Common myeloid progenitor, CD34-positive (primary cell): ENCODE results near the gene LRRC23.
A peak's percentile ranks its signal among the peaks of the same experiment; 100 is the strongest.

Source experiments
- CTCF ChIA-PET: fragments of 350-600 bp; sonication (Branson Sonifier 250); formaldehyde crosslinking; loops from one replicate; lab custom pipeline; 2021; ENCODE audit warnings: antibody characterized with exemption; lab: Charles Lee
- POLR2A ChIA-PET: fragments of 350-600 bp; sonication (Branson Sonifier 250); formaldehyde crosslinking; loops from one replicate; lab custom pipeline; 2021; ENCODE audit warnings: antibody characterized with exemption; lab: Charles Lee
- DNase-seq, 3 donors: peaks; one replicate each; pipeline versions ENCODE4 v3.0.0 to v3.0.0-alpha.2; 2013
- H3K27ac ChIP-seq, 2 experiments: 1 replicate in 1 of 2; 2 replicates in 1 of 2; pipeline ENCODE4 v1.7.0; 2013; ENCODE audit warnings: inconsistent platforms in 2 of 2, low read length in 2 of 2, mild to moderate bottlenecking in 2 of 2, low read depth in 1 of 2, moderate library complexity in 1 of 2; ENCODE audit not compliant: severe bottlenecking in 2 of 2, insufficient read depth in 1 of 2, poor library complexity in 1 of 2
- H3K27me3 ChIP-seq, 5 experiments: replicated peaks in 2 of 5; 1 replicate in 3 of 5; 2 replicates in 2 of 5; pipeline versions ENCODE4 v1.6.1 to v1.7.0; 2013; ENCODE audit warnings: low read length in 4 of 5, mild to moderate bottlenecking in 2 of 5, moderate library complexity in 2 of 5, inconsistent platforms in 1 of 5; ENCODE audit not compliant: insufficient read depth in 5 of 5, control insufficient read depth in 4 of 5
- H3K36me3 ChIP-seq, 4 experiments: 1 replicate in 2 of 4; 2 replicates in 2 of 4; pipeline versions ENCODE4 v1.6.1 to v1.7.0; 2013; ENCODE audit warnings: low read length in 3 of 4, control low read depth in 1 of 4, mild to moderate bottlenecking in 1 of 4; ENCODE audit not compliant: control insufficient read depth in 4 of 4, insufficient read depth in 4 of 4
- H3K4me1 ChIP-seq, 4 experiments: 1 replicate in 3 of 4; 2 replicates in 1 of 4; pipeline versions ENCODE4 v1.6.1 to v1.7.1; 2013; ENCODE audit warnings: low read length in 3 of 4, mild to moderate bottlenecking in 3 of 4, control low read depth in 1 of 4, inconsistent platforms in 1 of 4, moderate library complexity in 1 of 4; ENCODE audit not compliant: control insufficient read depth in 4 of 4, insufficient read depth in 4 of 4; ENCODE audit errors: control extremely low read depth in 1 of 4
- H3K4me3 ChIP-seq, 7 experiments: 1 replicate in 4 of 7; 2 replicates in 3 of 7; pipeline versions ENCODE4 v1.5.1 to v1.7.0; 2013; ENCODE audit warnings: mild to moderate bottlenecking in 7 of 7, low read length in 6 of 7, moderate library complexity in 6 of 7, inconsistent platforms in 2 of 7, low read depth in 2 of 7, control low read depth in 1 of 7; ENCODE audit not compliant: insufficient read depth in 4 of 7, control insufficient read depth in 1 of 7; ENCODE audit errors: extremely low read depth in 1 of 7
- H3K9me3 ChIP-seq, 5 experiments: 1 replicate in 4 of 5; 2 replicates in 1 of 5; pipeline versions ENCODE4 v1.6.1 to v1.7.1; 2013; ENCODE audit warnings: low read length in 4 of 5, mild to moderate bottlenecking in 2 of 5, inconsistent platforms in 1 of 5, low read depth in 1 of 5, moderate library complexity in 1 of 5; ENCODE audit not compliant: control insufficient read depth in 4 of 5, insufficient read depth in 2 of 5; ENCODE audit errors: control extremely low read depth in 1 of 5
- WGBS: methylation state at CpG from one replicate; pipeline ENCODE4 v1.1.5; 2013; ENCODE audit not compliant: insufficient coverage; 5-methylcytosine and 5-hydroxymethylcytosine counted together

Gene LRRC23

GRCh38 chr12:6961695-6962284 lies 57.2 kb downstream of the LRRC23 start:
- ChIA-PET CTCF (interaction anchor here (0.6 to 13.5 kb wide), 10 partner anchors 7 to 149 kb away, joined by 3 to 441 read pairs (median 5); partner anchors contain the start of genes C12orf57, PTPN6, RNU7-1 and SPSB2), POLR2A (interaction anchor here (0.8 to 2.8 kb wide), 5 partner anchors 9 to 24 kb away, joined by 3 to 42 read pairs (median 4); partner anchors contain the start of genes C12orf57, EMG1, PTPN6 and RNU7-1)
- H3K4me3 ChIP-seq, result peak overlapping the region in 4 of 7 experiments; percentile 29 to 54 (median 41)
- DNase-seq, result peak in 2 of 3 donors; percentile 86 to 89
- H3K9me3 ChIP-seq, result no peaks in the 10 kb centered on the region
- WGBS, result 17% methylated on average over 9 of the region's 16 CpGs
- H3K27ac ChIP-seq, result peak overlapping the region; percentile 40 to 73
- no peaks in the 10 kb centered on the region for H3K27me3 ChIP-seq
- peaks cover 17 to 69% (median 38%) of the 10 kb centered on the region in 4 experiments for H3K36me3 ChIP-seq
- peaks cover 9 to 82% (median 73%) of the 10 kb centered on the region in 4 experiments for H3K4me1 ChIP-seq

- Histone ChIP-seq H3K36me3 (peaks cover 14 to 69% (median 37%) of the 10 kb centered on the region in 4 experiments), H3K4me1 (peaks cover 5 to 75% (median 66%) of the 10 kb centered on the region in 4 experiments), H3K4me3 (peak overlapping the region in 4 of 7 experiments; percentile 29 to 54 (median 41)), H3K27ac (peak overlapping the region; percentile 40 to 73), H3K9me3 (no peaks in the 10 kb centered on the region), H3K27me3 (no peaks in the 10 kb centered on the region)
- CTCF ChIA-PET, result interaction anchor here (0.6 to 13.5 kb wide), 9 partner anchors 8 to 148 kb away, joined by 3 to 441 read pairs (median 6); partner anchors contain the start of genes C12orf57, PTPN6, RNU7-1 and SPSB2
- no peak for DNase-seq
- POLR2A ChIA-PET, result interaction anchor here (0.8 to 2.8 kb wide), 5 partner anchors 9 to 24 kb away, joined by 3 to 42 read pairs (median 4); partner anchors contain the start of genes C12orf57, EMG1, PTPN6 and RNU7-1
- WGBS, result 66% methylated on average over 22 of the region's 25 CpGs
These were observed 57.8 kb downstream of the LRRC23 start for GRCh38 chr12:6962285-6963015.

DNA sequence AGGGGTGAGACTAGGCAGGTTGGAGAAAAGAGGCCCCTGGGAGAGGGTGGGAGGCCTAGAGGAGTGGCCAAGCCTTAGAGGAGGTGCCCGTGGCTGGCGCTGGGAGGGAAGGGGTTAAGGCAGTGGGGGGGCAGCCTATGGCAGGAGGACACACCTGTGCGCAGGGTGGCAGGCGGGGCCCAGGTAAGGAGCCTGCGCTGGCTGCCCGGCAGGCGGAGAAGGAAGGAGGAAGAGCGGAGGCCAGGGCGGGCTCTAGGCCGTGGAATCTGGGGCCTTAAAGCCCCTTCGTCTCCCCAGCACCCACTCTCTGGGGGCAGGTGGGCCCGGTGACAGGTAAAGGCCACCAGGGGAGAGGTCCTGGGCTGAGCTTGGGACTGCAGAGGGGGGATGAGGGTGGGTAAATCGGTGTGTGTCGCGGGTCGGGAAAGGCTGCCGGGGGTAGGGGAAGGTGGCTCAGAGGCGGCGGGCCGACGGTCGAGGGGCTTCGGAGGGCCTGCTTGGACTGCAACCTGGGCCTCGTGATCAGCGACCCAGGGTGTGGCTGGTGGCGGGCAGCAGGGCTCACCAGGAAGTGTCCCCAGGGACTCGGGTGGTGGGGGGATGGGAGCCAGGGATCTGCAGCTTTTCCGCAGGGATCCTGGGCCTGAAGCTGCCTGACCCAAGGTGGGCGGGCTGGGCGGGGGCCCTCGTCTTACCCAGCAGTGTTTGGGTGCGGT lies 58.6 kb downstream of the LRRC23 start:
- H3K4me3 ChIP-seq, result no peak overlapping the region
- H3K36me3 ChIP-seq, result peaks cover 16 to 69% (median 35%) of the 10 kb centered on the region in 4 experiments
- peaks cover 5 to 68% (median 59%) of the 10 kb centered on the region in 4 experiments for H3K4me1 ChIP-seq
- no peaks in the 10 kb centered on the region for H3K27me3 ChIP-seq
- 90% methylated on average over 14 of the region's 32 CpGs for WGBS
- no peaks in the 10 kb centered on the region for H3K9me3 ChIP-seq
- ChIA-PET POLR2A (interaction anchor here (2.8 to 3.9 kb wide), 2 partner anchors 19 kb away, joined by 42 read pairs; partner anchors contain the start of genes C12orf57 and RNU7-1), CTCF (interaction anchor here (1.5 to 13.5 kb wide), 7 partner anchors 9 to 148 kb away, joined by 5 to 441 read pairs (median 12); partner anchors contain the start of genes C12orf57, PTPN6, RNU7-1 and SPSB2)
- no peak for DNase-seq
- H3K27ac ChIP-seq, result peak overlapping the region in 1 of 2 experiments; percentile 73
